ENCODE measurements around the gene MAST4.

- TF ChIP-seq, protein P1, sequence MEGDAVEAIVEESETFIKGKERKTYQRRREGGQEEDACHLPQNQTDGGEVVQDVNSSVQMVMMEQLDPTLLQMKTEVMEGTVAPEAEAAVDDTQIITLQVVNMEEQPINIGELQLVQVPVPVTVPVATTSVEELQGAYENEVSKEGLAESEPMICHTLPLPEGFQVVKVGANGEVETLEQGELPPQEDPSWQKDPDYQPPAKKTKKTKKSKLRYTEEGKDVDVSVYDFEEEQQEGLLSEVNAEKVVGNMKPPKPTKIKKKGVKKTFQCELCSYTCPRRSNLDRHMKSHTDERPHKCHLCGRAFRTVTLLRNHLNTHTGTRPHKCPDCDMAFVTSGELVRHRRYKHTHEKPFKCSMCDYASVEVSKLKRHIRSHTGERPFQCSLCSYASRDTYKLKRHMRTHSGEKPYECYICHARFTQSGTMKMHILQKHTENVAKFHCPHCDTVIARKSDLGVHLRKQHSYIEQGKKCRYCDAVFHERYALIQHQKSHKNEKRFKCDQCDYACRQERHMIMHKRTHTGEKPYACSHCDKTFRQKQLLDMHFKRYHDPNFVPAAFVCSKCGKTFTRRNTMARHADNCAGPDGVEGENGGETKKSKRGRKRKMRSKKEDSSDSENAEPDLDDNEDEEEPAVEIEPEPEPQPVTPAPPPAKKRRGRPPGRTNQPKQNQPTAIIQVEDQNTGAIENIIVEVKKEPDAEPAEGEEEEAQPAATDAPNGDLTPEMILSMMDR (IDR thresholded peaks at IDR 0.05; ENCODE audit: low read length): no peak
- TF ChIP-seq EZH2 (optimal IDR thresholded peaks at IDR 0.05; ENCODE audit: low read depth, low read length) (no peak), EZH2phosphoT487 (IDR thresholded peaks at IDR 0.05; ENCODE audit: low read length) (no peak)
Observed at GRCh38 chr5:67198917-67199316, 602.7 kb downstream of the MAST4 start.

Measured in MM.1S (cell line).